Measurements from ENCODE around the gene ADAD1. TPM values are rescaled to one million over a fixed set of nuclear protein-coding genes. Genes with fewer than 3 reads are reported as not detected.
A peak's percentile ranks its signal among the peaks of the same experiment; 100 is the strongest.
"Not testable (repeated sequence)": the region's sequence is repeated elsewhere in the genome, so short reads cannot be mapped to it uniquely, and the experiment has no call there.

ADAD1 gene
- total RNA-seq, 5 donors from 2014 or later (not counting 1 experiment from before 2014, with no cell fraction given), result not detected

- H3K4me1 ChIP-seq (ENCODE audit: control insufficient read depth in 1 of 2, extremely low read depth in 1 of 2, insufficient read depth in 2 of 2, low read length in 2 of 2), result no peaks in the 10 kb centered on the region
- H3K36me3 Mint-ChIP-seq, result peaks cover 75% of the 10 kb centered on the region
- no peak overlapping the region for H3K27ac Mint-ChIP-seq
- ChIA-PET CTCF (interaction anchor here in 1 of 2 donors (0.7 kb wide), 2 partner anchors 232 to 584 kb away, joined by 3 read pairs; no protein-coding TSS in a partner anchor), POLR2A (no interaction called here)
- H3K4me3 Mint-ChIP-seq, result no peak overlapping the region
- H3K9me3 Mint-ChIP-seq, result no peaks in the 10 kb centered on the region
- H3K4me3 ChIP-seq (ENCODE audit: control insufficient read depth in 1 of 2, extremely low read depth in 1 of 2, low read length in 1 of 2), result no peak overlapping the region
- ATAC-seq (replicated peaks in 1 of 4), result no peak
- no peaks in the 10 kb centered on the region for H3K9me3 ChIP-seq
- H3K27ac ChIP-seq (ENCODE audit: low read length), result no peak overlapping the region
- H3K27me3 ChIP-seq (replicated peaks in 1 of 2; ENCODE audit: control insufficient read depth in 2 of 2, extremely low read depth in 1 of 2, insufficient read depth in 2 of 2, low read length in 1 of 2), result no peaks in the 10 kb centered on the region
- DNase-seq, result no peak
- H3K27me3 Mint-ChIP-seq, result no peaks in the 10 kb centered on the region
- H3K4me1 Mint-ChIP-seq, result no peaks in the 10 kb centered on the region
- 80% methylated on average over 1 of the region's 5 CpGs for WGBS (ENCODE audit: insufficient coverage)
- peaks cover 0 to 64% of the 10 kb centered on the region in 2 donors for H3K36me3 ChIP-seq (ENCODE audit: control insufficient read depth in 2 of 2, extremely low read depth in 1 of 2, insufficient read depth in 1 of 2, low read length in 1 of 2)
These were observed 32.3 kb upstream of the ADAD1 start for GRCh38 chr4:122346503-122346902.

DNA sequence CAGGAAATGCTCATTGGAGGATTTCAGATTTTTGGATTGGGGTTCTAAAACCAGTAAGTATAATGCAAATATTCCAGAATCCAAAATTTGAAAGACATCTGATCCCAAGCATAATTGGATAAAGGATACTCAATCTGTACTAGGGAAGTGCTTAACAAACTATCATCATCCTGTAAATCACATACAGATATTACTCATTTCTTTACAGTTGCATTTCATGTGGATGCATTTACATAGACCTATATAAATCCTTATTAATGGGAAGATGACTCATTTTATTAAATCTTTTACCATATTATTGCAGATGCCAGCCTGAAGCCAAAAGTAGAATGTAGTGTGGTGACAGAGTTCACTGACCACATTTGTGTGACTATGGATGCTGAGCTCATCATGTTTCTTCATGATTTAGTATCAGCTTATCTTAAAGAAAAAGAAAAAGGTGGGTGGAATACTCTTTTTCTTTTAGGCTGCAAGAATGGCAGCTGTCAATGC is 22.4 kb upstream of the ADAD1 start:
- no peaks in the 10 kb centered on the region for H3K27me3 Mint-ChIP-seq
- Histone ChIP-seq H3K4me1 (ENCODE audit: control insufficient read depth in 1 of 2, extremely low read depth in 1 of 2, insufficient read depth in 2 of 2, low read length in 2 of 2) (no peaks in the 10 kb centered on the region), H3K27ac (ENCODE audit: low read length) (no peak overlapping the region), H3K27me3 (replicated peaks in 1 of 2; ENCODE audit: control insufficient read depth in 2 of 2, extremely low read depth in 1 of 2, insufficient read depth in 2 of 2, low read length in 1 of 2) (no peaks in the 10 kb centered on the region), H3K36me3 (ENCODE audit: control insufficient read depth in 2 of 2, extremely low read depth in 1 of 2, insufficient read depth in 1 of 2, low read length in 1 of 2) (peaks cover 4 to 55% of the 10 kb centered on the region in 2 donors), H3K4me3 (ENCODE audit: control insufficient read depth in 1 of 2, extremely low read depth in 1 of 2, low read length in 1 of 2) (no peak overlapping the region), H3K9me3 (no peaks in the 10 kb centered on the region)
- no peak for DNase-seq
- H3K36me3 Mint-ChIP-seq, result peaks cover 71% of the 10 kb centered on the region
- no peaks in the 10 kb centered on the region for H3K9me3 Mint-ChIP-seq
- CTCF ChIA-PET, result interaction anchor here in 1 of 2 donors (1.1 kb wide), 1 partner anchor 222 kb away, joined by 3 read pairs; no protein-coding TSS in a partner anchor
- ATAC-seq (replicated peaks in 1 of 4), result no peak
- peaks cover 0 to 4% (median 0%) of the 10 kb centered on the region in 3 donors for H3K4me1 Mint-ChIP-seq
- POLR2A ChIA-PET, result interaction anchor here in 1 of 2 donors (0.6 kb wide), 1 partner anchor 407 kb away, joined by 3 read pairs; no protein-coding TSS in a partner anchor
- no peak overlapping the region for H3K4me3 Mint-ChIP-seq
- no peak overlapping the region for H3K27ac Mint-ChIP-seq

DNA sequence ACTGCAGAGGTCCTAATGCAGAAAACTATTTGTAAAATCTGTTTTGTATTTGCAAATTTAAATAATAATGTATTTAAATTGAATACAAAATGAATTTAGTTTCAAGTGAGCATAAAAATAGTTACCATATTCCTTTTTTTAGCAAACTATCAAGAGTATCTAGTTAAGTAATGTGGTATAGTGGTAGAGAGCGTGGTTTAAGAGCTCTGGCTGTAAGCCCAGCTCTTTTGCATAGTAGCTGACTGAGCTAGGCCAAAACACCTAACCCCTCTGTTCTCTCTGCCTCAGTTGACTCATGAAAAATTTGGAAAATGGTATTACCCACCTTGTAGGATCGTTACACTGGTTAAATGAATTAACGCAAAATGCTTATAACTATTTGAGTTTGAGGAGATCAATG is 18.1 kb upstream of the ADAD1 start:
- Histone ChIP-seq H3K9me3 (no peaks in the 10 kb centered on the region), H3K4me3 (ENCODE audit: control insufficient read depth in 1 of 2, extremely low read depth in 1 of 2, low read length in 1 of 2) (no peak overlapping the region), H3K27me3 (replicated peaks in 1 of 2; ENCODE audit: control insufficient read depth in 2 of 2, extremely low read depth in 1 of 2, insufficient read depth in 2 of 2, low read length in 1 of 2) (no peaks in the 10 kb centered on the region), H3K27ac (ENCODE audit: low read length) (no peak overlapping the region), H3K36me3 (ENCODE audit: control insufficient read depth in 2 of 2, extremely low read depth in 1 of 2, insufficient read depth in 1 of 2, low read length in 1 of 2) (peaks cover 4 to 43% of the 10 kb centered on the region in 2 donors), H3K4me1 (ENCODE audit: control insufficient read depth in 1 of 2, extremely low read depth in 1 of 2, insufficient read depth in 2 of 2, low read length in 2 of 2) (peaks cover 0 to 11% of the 10 kb centered on the region in 2 experiments)
- ATAC-seq (replicated peaks in 1 of 4) (no peak), DNase-seq (no peak)
- H3K27me3 Mint-ChIP-seq, result no peaks in the 10 kb centered on the region
- no peak overlapping the region for H3K27ac Mint-ChIP-seq
- peaks cover 0 to 3% (median under 1%) of the 10 kb centered on the region in 3 donors for H3K9me3 Mint-ChIP-seq
- no CpG with 5 or more reads among the region's 3 CpGs for WGBS (ENCODE audit: insufficient coverage)
- ChIA-PET CTCF (interaction anchor here (0.6 to 0.7 kb wide), 2 partner anchors 19 to 931 kb away, joined by 3 read pairs; no protein-coding TSS in a partner anchor), POLR2A (interaction anchor here in 1 of 2 donors (0.6 kb wide), 1 partner anchor 236 kb away, joined by 5 read pairs; no protein-coding TSS in a partner anchor)
- H3K4me1 Mint-ChIP-seq, result peaks cover 0 to 8% (median 0%) of the 10 kb centered on the region in 3 donors
- H3K36me3 Mint-ChIP-seq, result peaks cover 62% of the 10 kb centered on the region
- H3K4me3 Mint-ChIP-seq, result no peak overlapping the region

GRCh38 chr4:122364700-122365404 is 14.0 kb upstream of the ADAD1 start:
- Mint-ChIP-seq H3K9me3 (peaks cover 22 to 34% (median 22%) of the 10 kb centered on the region in 3 donors), H3K27ac (no peak overlapping the region), H3K36me3 (peaks cover 41% of the 10 kb centered on the region), H3K4me3 (no peak overlapping the region), H3K27me3 (no peaks in the 10 kb centered on the region), H3K4me1 (peaks cover 0 to 8% (median 0%) of the 10 kb centered on the region in 3 donors)
- Histone ChIP-seq H3K4me1 (ENCODE audit: control insufficient read depth in 1 of 2, extremely low read depth in 1 of 2, insufficient read depth in 2 of 2, low read length in 2 of 2) (peaks cover 0 to 11% of the 10 kb centered on the region in 2 experiments), H3K9me3 (no peaks in the 10 kb centered on the region), H3K27me3 (replicated peaks in 1 of 2; ENCODE audit: control insufficient read depth in 2 of 2, extremely low read depth in 1 of 2, insufficient read depth in 2 of 2, low read length in 1 of 2) (no peaks in the 10 kb centered on the region), H3K36me3 (ENCODE audit: control insufficient read depth in 2 of 2, extremely low read depth in 1 of 2, insufficient read depth in 1 of 2, low read length in 1 of 2) (peaks cover 0 to 17% of the 10 kb centered on the region in 2 donors), H3K4me3 (ENCODE audit: control insufficient read depth in 1 of 2, extremely low read depth in 1 of 2, low read length in 1 of 2) (no peak overlapping the region), H3K27ac (ENCODE audit: low read length) (no peak overlapping the region)
- ChIA-PET CTCF (interaction anchor here in 1 of 2 donors (1.0 kb wide), 1 partner anchor 213 kb away, joined by 3 read pairs; no protein-coding TSS in a partner anchor), POLR2A (no interaction called here)
- WGBS (ENCODE audit: insufficient coverage), result 64% methylated on average over 7 of the region's 18 CpGs
- DNase-seq, result peak in 18 of 35 experiments; percentile 0 to 33 (median 6)
- ATAC-seq (replicated peaks in 1 of 4), result peak in 3 of 4 experiments; percentile 63 to 84 (median 80)

GRCh38 chr4:122368786-122369185 is 10.0 kb upstream of the ADAD1 start:
- 100% methylated on average over 2 of the region's 3 CpGs for WGBS (ENCODE audit: insufficient coverage)
- POLR2A ChIA-PET, result interaction anchor here in 1 of 2 donors (0.6 kb wide), 1 partner anchor 405 kb away, joined by 10 read pairs; no protein-coding TSS in a partner anchor
- H3K4me1 ChIP-seq (ENCODE audit: control insufficient read depth in 1 of 2, extremely low read depth in 1 of 2, insufficient read depth in 2 of 2, low read length in 2 of 2), result peaks cover 0 to 11% of the 10 kb centered on the region in 2 experiments
- H3K36me3 Mint-ChIP-seq; CTCF ChIA-PET; H3K36me3 ChIP-seq (ENCODE audit: control insufficient read depth in 2 of 2, extremely low read depth in 1 of 2, insufficient read depth in 1 of 2, low read length in 1 of 2); H3K4me1 Mint-ChIP-seq; ATAC-seq (replicated peaks in 1 of 4); H3K27me3 Mint-ChIP-seq; H3K9me3 ChIP-seq; H3K27ac Mint-ChIP-seq; H3K4me3 Mint-ChIP-seq; DNase-seq; H3K27ac ChIP-seq (ENCODE audit: low read length); H3K4me3 ChIP-seq (ENCODE audit: control insufficient read depth in 1 of 2, extremely low read depth in 1 of 2, low read length in 1 of 2); H3K27me3 ChIP-seq (replicated peaks in 1 of 2; ENCODE audit: control insufficient read depth in 2 of 2, extremely low read depth in 1 of 2, insufficient read depth in 2 of 2, low read length in 1 of 2): not testable (repeated sequence)
- H3K9me3 Mint-ChIP-seq, result peaks cover 22 to 34% (median 29%) of the 10 kb centered on the region in 3 donors

- POLR2A ChIA-PET, result no interaction called here
- Mint-ChIP-seq H3K4me3 (no peak overlapping the region), H3K4me1 (no peaks in the 10 kb centered on the region), H3K9me3 (peaks cover 0 to 3% (median 0%) of the 10 kb centered on the region in 3 donors), H3K27ac (no peak overlapping the region), H3K36me3 (no peaks in the 10 kb centered on the region), H3K27me3 (peaks cover 0 to 5% of the 10 kb centered on the region in 2 donors)
- Histone ChIP-seq H3K9me3 (peaks cover 2% of the 10 kb centered on the region), H3K27me3 (replicated peaks in 1 of 2; ENCODE audit: control insufficient read depth in 2 of 2, extremely low read depth in 1 of 2, insufficient read depth in 2 of 2, low read length in 1 of 2) (no peaks in the 10 kb centered on the region), H3K36me3 (ENCODE audit: control insufficient read depth in 2 of 2, extremely low read depth in 1 of 2, insufficient read depth in 1 of 2, low read length in 1 of 2) (no peaks in the 10 kb centered on the region), H3K4me1 (ENCODE audit: control insufficient read depth in 1 of 2, extremely low read depth in 1 of 2, insufficient read depth in 2 of 2, low read length in 2 of 2) (no peaks in the 10 kb centered on the region), H3K4me3 (ENCODE audit: control insufficient read depth in 1 of 2, extremely low read depth in 1 of 2, low read length in 1 of 2) (no peak overlapping the region), H3K27ac (ENCODE audit: low read length) (no peak overlapping the region)
- CTCF ChIA-PET, result no interaction called here
- DNase-seq (no peak), ATAC-seq (replicated peaks in 1 of 4) (no peak)
- WGBS (ENCODE audit: insufficient coverage), result 71% methylated on average over 1 of the region's 1 CpG
These were observed 1.5 kb upstream of the ADAD1 start for GRCh38 chr4:122377352-122377751.
